Stimulated activated CD8-positive, alpha-beta memory T cell treated with anti-CD3 and anti-CD28 coated beads, Interleukin-7, amount 100 ng/mL, for 48 hours (primary cell): ENCODE results near the gene C20orf141.

ENCODE experiments used
- DNase-seq, 2 donors: peaks; one replicate each; pipeline ENCODE4 v3.0.0-alpha.2; 2020; ENCODE audit warnings: low read depth in 1 of 2; ENCODE audit errors: extremely low read depth in 1 of 2

Gene C20orf141

DNA sequence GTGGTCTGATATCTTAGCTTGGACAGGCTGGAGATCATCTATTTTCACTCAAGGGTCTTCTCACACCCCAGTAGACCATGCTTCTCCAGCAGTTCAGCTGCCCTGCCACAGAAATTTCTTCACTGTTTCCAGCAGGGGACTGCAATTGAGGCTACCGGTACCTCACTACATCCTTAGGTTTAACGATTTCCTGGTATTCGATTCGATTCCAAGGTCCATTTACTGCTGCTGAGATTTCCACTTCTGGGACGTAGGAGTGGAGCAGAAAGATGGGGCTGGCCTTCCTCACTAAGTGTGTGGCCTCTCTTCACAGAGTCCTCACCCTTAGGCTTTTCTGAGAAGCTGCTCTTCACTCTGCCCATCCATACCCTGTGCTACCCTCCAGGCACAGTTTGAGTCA, 31.9 kb downstream of the C20orf141 start:
- DNase-seq, result no peak

DNA sequence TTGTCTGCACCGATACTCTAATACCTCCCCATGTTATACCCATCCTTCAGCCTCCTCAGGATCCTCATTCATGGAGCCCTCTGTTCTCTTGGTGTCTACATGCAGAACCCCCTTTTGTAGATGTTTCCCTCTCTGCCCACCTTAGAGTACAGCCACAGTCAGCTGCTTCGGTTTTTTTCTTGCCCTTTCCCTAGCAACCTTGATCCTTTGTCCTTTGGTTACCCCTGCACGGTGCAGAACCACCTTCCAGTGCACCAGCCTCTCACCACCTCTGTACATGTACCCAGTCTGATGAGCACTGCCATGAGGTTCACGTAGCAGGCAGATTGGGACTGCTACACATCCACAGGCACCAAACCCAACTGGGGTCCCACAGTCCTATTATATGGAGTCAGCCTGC, 33.0 kb downstream of the C20orf141 start:
- no peak for DNase-seq

DNA sequence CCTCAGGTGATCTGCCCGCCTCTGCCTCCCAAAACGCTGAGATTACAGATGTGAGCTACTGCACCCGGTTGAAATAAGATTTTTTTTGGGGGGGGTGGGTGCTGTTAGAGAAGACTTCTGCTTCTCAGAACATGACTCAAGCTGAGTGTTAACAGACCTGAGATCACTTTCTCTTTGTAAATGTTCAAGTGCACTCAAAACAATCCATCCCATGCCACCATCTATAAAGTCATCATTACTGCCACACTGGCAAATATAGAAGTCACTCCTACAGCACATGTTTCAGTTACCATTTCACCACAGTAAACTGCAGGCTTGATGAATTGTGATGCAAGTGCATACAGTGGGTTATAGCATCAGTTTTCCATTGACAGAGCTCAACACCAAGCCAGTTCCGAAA, 34.7 kb downstream of the C20orf141 start:
- DNase-seq, result no peak

DNA sequence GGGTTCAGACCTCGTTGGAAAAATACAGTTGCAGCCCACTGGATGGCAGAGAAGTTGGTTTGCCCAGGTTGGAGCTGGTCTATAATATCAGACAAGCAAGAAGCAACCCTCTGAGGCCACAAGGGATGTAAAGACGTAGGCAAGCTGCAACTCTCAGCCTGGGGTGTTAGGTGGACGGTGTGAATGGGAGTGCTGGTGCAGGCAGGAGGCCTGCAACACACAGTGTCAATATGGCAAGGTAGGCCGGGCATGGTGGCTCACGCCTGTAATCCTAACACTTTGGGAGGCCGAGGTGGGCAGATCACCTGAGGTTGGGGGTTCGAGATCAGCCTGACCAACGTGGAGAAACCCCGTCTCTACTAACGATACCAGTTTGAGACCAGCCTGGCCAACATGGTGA, 36.3 kb downstream of the C20orf141 start:
- no peak for DNase-seq

DNA sequence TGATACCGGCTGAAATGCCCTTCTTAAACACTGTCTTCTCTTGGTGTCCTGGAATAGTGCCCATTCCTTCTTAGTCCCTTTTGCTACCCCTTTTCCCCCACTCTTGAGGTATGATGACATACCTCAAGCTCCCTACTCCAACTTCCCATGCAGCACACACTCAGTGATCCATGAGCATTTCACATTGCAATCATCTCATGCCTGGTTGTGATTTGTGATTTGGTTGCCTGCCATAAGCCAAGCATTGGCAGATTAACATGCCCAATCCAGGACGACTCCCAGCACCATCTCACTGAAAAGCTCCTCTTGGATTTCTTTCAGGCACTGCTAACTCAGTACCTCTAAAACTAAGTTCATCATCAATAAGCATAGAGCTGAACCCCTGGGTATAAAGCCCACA, 43.8 kb downstream of the C20orf141 start:
- no peak for DNase-seq

DNA sequence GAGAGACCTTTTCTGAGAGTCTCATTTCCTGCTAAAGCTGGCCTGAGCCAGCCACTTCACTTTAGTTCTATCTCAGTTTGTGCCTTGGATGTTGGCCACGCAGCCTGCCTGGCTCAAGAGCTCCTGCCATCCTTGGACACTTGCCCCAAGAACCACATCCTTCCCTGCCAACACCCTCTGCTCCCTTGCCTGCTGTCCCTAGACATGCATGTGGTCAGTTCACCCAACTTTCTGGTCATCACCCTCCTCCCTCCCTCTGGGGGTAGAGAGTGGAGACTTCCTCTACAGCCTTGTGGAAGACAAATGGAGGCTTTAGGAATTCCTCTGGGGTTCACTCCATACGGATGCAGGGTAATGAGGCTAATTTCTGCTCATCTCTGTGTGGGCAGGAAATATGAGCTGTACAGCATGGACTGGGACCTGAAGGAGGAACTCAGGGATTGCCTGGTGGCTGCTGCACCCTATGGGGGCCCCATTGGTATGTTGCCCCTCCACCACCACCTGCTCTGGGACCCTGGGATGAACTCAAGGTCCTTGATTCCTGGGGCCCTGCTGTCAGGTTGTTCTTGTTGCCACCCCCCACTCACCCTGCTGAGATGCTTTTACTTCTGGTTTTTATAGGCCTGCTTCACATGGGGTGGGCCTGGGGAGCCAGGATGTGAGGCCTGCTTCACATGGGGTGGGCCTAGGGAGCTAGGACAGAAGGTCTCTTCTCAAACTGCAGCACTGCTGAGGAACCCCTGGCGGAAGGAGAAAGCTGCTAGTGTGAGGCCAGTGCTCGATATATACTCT, 44.7 kb downstream of the C20orf141 start:
- DNase-seq, result no peak

DNA sequence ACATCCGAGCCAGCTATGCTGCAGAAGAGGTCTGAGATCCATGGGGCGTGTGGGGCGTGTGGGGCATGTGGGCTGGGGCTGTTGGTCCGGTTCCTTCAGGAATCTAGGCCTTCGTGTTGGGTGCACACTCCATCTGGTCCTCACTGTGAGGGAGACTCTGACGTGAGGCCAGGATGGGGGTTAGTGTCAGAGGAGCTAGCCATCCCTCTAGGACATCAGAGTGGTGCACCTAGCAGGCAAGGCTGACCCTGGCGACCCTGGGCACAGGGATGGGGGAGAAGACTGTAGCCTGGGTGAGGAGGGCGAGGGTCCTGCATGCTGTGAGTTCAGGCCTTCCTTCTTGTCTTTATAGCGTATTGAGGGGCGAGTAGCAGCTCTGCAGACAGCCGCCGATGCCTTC, 49.8 kb downstream of the C20orf141 start:
- DNase-seq, result no peak

DNA sequence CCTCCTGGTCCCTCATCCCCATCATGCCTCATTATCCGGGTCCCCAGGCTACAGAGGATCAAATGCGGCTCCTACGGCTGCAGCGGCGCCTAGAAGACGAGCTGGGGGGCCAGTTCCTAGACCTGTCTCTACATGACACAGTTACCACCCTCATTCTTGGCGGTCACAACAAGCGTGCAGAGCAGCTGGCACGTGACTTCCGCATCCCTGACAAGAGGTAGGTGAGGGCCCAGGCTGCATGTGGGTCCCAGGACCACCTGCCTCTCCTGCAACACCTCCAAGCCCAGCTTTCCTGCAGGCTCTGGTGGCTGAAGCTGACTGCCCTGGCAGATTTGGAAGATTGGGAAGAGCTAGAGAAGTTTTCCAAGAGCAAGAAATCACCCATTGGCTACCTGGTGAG, 50.3 kb downstream of the C20orf141 start:
- DNase-seq, result no peak
